Spleen (tissue), 7 donors: ENCODE results near the gene AMOTL2.

Source experiments
- CTCF ChIP-seq, 11 experiments: fragments of 200-600 bp in 7 of 11; fragments of 450-650 bp in 4 of 11; sonication (generic) in 4 of 11; IDR thresholded peaks in 8 of 11; conservative IDR thresholded peaks in 3 of 11; 1 replicate in 7 of 11; 2 replicates in 4 of 11; pipeline versions ENCODE4 v1.4.0 to v1.8.0; 2016 to 2021; ENCODE audit warnings: antibody characterized with exemption in 11 of 11, inconsistent platforms in 4 of 11, mild to moderate bottlenecking in 1 of 11
- POLR2A ChIP-seq, 3 donors: fragments of 450-650 bp; IDR thresholded peaks; one replicate each; pipeline ENCODE4 v1.5.1; 2017; ENCODE audit warnings: antibody characterized with exemption in 3 of 3, mild to moderate bottlenecking in 1 of 3
- POLR2AphosphoS5 ChIP-seq, 3 donors: sonication (generic); formaldehyde crosslinking; IDR thresholded peaks; one replicate each; pipeline ENCODE4 v1.5.1; 2017; ENCODE audit warnings: antibody characterized with exemption in 3 of 3
- donor health status: DM: no; HTN: no; CAD: no; lungs with moderate emphysema.
- donor health status: DM: no; HTN: no; CAD: no.
- donor health status: DM: no; HTN: no; CAD: no.

- TF ChIP-seq POLR2A (IDR thresholded peaks at IDR 0.05) (no peak), CTCF (IDR thresholded peaks at IDR 0.05 in 8 of 11, conservative IDR thresholded peaks at IDR 0.05 in 3 of 11) (no peak), POLR2AphosphoS5 (IDR thresholded peaks at IDR 0.05) (peak in 1 of 3 donors; percentile 33)
Measured at GRCh38 chr3:134350861-134351311, 23.4 kb downstream of the AMOTL2 start.
